Lower leg skin (tissue), 4 donors: ENCODE results near the gene TLE4. TPM values are rescaled to one million over a fixed set of nuclear protein-coding genes. Genes with fewer than 3 reads are reported as not detected.

Source experiments
- DNase-seq, 2 donors: peaks; one replicate each; pipeline ENCODE4 v3.0.0-alpha.2; 2019; ENCODE audit warnings: low spot score in 2 of 2
- H3K4me3 ChIP-seq: fragments of 200-600 bp; sonication (generic); 2 replicates; pipeline ENCODE4 v1.5.1; 2017; ENCODE audit warnings: mild to moderate bottlenecking, low read depth; ENCODE audit not compliant: poor library complexity, severe bottlenecking
- CTCF ChIP-seq, 3 donors: fragments of 450-650 bp; IDR thresholded peaks; one replicate each; pipeline ENCODE4 v1.5.1; 2016; ENCODE audit warnings: antibody characterized with exemption in 3 of 3, mild to moderate bottlenecking in 3 of 3, moderate library complexity in 2 of 3
- POLR2A ChIP-seq, 2 donors: fragments of 450-650 bp; IDR thresholded peaks; one replicate each; pipeline ENCODE4 v1.6.1; 2016 to 2017; ENCODE audit warnings: antibody characterized with exemption in 2 of 2, mild to moderate bottlenecking in 1 of 2, moderate library complexity in 1 of 2
- WGBS, 2 donors: methylation state at CpG; one replicate each; pipeline ENCODE4 v1.1.5; 2018; 5-methylcytosine and 5-hydroxymethylcytosine counted together
- intact Hi-C: fragments of 100-400 bp; cut with DNase I; formaldehyde crosslinking; loops from one replicate; pipeline ENCODE4 v1.15.0; 2023; ENCODE audit warnings: low total_unique reads
- total RNA-seq, 4 donors: library from RNA; depleted of rRNA; stranded (reverse); fragments of >200 nt; gene quantifications; one replicate each; pipeline ENCODE4 v1.1.0, GENCODE V29; 2016

Gene TLE4
- total RNA-seq, 4 donors from 2014 or later, result 46.8 to 97.9 (median 54.1) TPM

DNA sequence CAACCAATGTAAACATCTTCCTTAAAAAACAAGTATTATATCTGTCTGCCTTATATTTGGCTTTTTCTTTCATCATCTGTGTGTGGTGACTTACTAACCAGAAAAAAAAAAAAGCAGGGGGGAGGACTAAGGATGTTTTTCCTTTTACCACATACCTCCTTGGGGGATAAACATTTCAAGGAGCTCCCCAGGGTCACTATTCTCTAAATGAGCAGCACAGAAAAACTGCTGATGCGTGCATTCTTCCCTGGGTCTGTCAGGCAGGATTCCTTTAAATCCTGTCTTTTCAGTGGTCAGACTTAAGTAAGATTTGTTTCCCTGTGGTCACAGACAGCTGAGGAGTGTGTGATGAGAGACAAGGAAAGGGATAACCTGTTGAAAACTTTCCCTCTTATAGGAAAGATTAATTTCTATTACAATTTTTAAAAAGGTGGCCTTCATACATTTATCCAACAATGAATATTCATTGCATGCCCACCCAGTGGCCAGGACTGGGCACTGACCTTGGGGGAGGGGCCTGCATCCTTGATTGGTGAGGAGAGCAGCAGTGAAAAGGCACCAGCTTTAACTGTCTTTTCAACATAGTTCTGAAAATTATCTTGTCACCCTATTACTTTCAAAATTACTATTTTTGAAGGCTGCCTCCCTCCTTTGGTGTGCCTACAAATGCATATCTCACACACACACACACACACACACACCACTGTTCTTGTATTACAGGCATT is 123.1 kb downstream of the TLE4 start:
- no peak for DNase-seq
- 74 to 94% methylated on average over 1 of the region's 1 CpG for WGBS, 2 donors
- intact Hi-C loops, result no loop called here
- TF ChIP-seq POLR2A (IDR thresholded peaks at IDR 0.05) (no peak), CTCF (IDR thresholded peaks at IDR 0.05) (no peak)
- no peak overlapping the region for H3K4me3 ChIP-seq

GRCh38 chr9:79695531-79696175 is 123.9 kb downstream of the TLE4 start:
- no peak for DNase-seq
- 82 to 86% methylated on average over 6 of the region's 6 CpGs for WGBS, 2 donors
- intact Hi-C loops, result no loop called here
- TF ChIP-seq CTCF (IDR thresholded peaks at IDR 0.05) (no peak), POLR2A (IDR thresholded peaks at IDR 0.05) (no peak)
- H3K4me3 ChIP-seq, result no peak overlapping the region

DNA sequence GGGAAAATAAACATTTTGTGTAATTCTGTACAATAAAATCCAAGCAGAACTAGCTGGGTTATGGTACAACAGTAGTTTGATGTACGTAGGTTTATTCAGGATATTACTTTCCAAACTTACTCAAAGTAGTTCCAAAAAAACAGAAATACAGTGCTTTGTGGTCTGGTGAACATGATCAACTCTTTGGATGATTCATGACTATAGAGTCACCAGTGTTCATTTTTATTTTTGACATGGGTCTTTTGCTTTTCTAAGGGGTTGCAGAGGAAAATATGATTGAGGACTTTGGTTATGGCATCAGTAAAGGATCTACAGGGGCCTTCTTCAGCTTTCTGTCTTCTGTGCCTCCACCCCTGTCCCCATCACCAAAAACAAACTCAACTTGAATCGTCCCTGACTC is 127.2 kb downstream of the TLE4 start:
- DNase-seq, result no peak
- H3K4me3 ChIP-seq, result no peak overlapping the region
- intact Hi-C loops, result no loop called here
- WGBS, 2 donors, result 91 to 96% methylated on average over 2 of the region's 2 CpGs
- TF ChIP-seq POLR2A (IDR thresholded peaks at IDR 0.05) (no peak), CTCF (IDR thresholded peaks at IDR 0.05) (no peak)

- intact Hi-C loops, result no loop called here
- TF ChIP-seq CTCF (IDR thresholded peaks at IDR 0.05) (no peak), POLR2A (IDR thresholded peaks at IDR 0.05) (no peak)
- DNase-seq, result no peak
- WGBS, 2 donors, result 94 to 97% methylated on average over 6 of the region's 6 CpGs
- no peak overlapping the region for H3K4me3 ChIP-seq
Measured at GRCh38 chr9:79699479-79699878, 127.7 kb downstream of the TLE4 start.

DNA sequence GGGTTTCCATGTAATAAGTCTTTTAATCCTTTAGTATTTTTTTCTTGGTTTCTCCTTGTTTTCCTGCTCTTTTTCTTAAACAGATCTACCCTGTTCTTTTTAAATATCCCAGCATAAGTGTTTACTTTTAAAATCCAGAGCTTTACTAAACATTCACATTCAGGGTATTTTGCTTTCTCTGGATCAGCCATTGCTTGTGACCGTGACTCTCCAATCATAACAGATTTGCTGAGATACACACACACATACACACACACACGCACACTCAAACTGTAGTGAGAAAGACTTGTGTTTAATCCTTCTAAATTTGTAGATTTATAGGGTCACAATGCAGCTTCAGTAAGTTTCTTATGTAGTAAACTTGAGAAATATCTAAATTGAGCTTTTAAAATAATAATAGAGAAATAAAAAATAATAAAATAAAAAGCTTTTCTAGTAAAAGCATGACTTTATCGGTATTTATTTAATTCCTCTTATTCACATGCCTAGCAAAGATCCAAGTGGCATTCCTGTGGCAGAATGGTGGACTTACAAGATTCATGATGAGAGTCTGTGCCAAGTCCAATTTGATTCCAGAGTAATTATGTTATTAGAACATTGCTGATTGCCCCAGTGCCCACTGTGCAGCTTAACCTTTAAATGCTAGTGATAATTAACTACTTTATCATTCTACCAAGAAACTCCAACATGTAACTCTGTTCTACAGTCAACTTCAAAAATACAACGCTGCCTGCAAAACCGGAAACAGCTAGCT is 129.0 kb downstream of the TLE4 start:
- intact Hi-C loops, result no loop called here
- TF ChIP-seq POLR2A (IDR thresholded peaks at IDR 0.05), result no peak
- TF ChIP-seq CTCF (IDR thresholded peaks at IDR 0.05), result no peak
- no peak for DNase-seq
- whole genome bisulfite sequencing, 2 donors, result 86 to 87% methylated on average over 5 of the region's 5 CpGs
- H3K4me3 ChIP-seq, result no peak overlapping the region
